Uterus (tissue), 4 donors: Measurements from ENCODE around the gene RNF141. TPM values are rescaled to one million over a fixed set of nuclear protein-coding genes. Genes with fewer than 3 reads are reported as not detected.

Experiments used
- DNase-seq, 2 donors: peaks; one replicate each; pipeline ENCODE4 v3.0.0-alpha.2; 2019 to 2020
- H3K27ac ChIP-seq, 2 donors: fragments of 200-600 bp; sonication (generic); 1 replicate in 1 of 2; 2 replicates in 1 of 2; pipeline ENCODE4 v1.5.1; 2016 to 2018
- H3K27me3 ChIP-seq, 2 donors: fragments of 200-600 bp; sonication (generic); one replicate each; pipeline ENCODE4 v1.5.1; 2018 to 2019; ENCODE audit warnings: control low read depth in 1 of 2
- H3K36me3 ChIP-seq, 2 donors: fragments of 200-600 bp; sonication (generic); one replicate each; pipeline ENCODE4 v1.5.1; 2019; ENCODE audit warnings: control low read depth in 1 of 2
- H3K4me1 ChIP-seq, 2 donors: fragments of 200-600 bp; sonication (generic); one replicate each; pipeline ENCODE4 v1.5.1; 2018 to 2019; ENCODE audit warnings: control low read depth in 1 of 2
- H3K4me3 ChIP-seq, 2 donors: fragments of 200-600 bp; sonication (generic); 1 replicate in 1 of 2; 2 replicates in 1 of 2; pipeline ENCODE4 v1.5.1; 2018 to 2019; ENCODE audit warnings: mild to moderate bottlenecking in 1 of 2
- H3K9me3 ChIP-seq, 2 donors: fragments of 200-600 bp; sonication (generic); one replicate each; pipeline ENCODE4 v1.5.1; 2019; ENCODE audit warnings: control low read depth in 1 of 2
- POLR2A ChIP-seq, 2 donors: fragments of 450-650 bp; IDR thresholded peaks; one replicate each; pipeline ENCODE4 v1.6.1; 2016; ENCODE audit warnings: antibody characterized with exemption in 2 of 2, mild to moderate bottlenecking in 1 of 2, moderate library complexity in 1 of 2
- intact Hi-C: fragments of 100-400 bp; cut with DNase I; formaldehyde crosslinking; loops from one replicate; pipeline ENCODE4 v1.15.1; 2023; ENCODE audit warnings: low total_unique reads
- total RNA-seq, 4 donors: library from RNA; depleted of rRNA in 3 of 4; stranded (reverse); fragments of >200 nt in 3 of 4; gene quantifications; one replicate each; pipeline versions ENCODE4 v1.1.0 to v1.2.4, GENCODE V29; 2014 to 2023
- TF ChIP-seq, protein P1 (sequence below), 4 experiments: fragments of 200-600 bp in 2 of 4; fragments of 450-650 bp in 2 of 4; sonication (generic) in 2 of 4; IDR thresholded peaks; one replicate each; pipeline ENCODE4 v1.5.1; 2016 to 2019; ENCODE audit warnings: antibody characterized with exemption in 4 of 4, mild to moderate bottlenecking in 2 of 4, moderate library complexity in 1 of 4
- donor health status: DM: yes; HTN: yes; CAD: no.

The RNF141 gene
- total RNA-seq, 4 donors from 2014 or later: 19.7 to 49.7 (median 25.2) TPM

- intact Hi-C loops: no loop called here
- no peak for TF ChIP-seq POLR2A (IDR thresholded peaks at IDR 0.05)
- TF ChIP-seq, protein P1, sequence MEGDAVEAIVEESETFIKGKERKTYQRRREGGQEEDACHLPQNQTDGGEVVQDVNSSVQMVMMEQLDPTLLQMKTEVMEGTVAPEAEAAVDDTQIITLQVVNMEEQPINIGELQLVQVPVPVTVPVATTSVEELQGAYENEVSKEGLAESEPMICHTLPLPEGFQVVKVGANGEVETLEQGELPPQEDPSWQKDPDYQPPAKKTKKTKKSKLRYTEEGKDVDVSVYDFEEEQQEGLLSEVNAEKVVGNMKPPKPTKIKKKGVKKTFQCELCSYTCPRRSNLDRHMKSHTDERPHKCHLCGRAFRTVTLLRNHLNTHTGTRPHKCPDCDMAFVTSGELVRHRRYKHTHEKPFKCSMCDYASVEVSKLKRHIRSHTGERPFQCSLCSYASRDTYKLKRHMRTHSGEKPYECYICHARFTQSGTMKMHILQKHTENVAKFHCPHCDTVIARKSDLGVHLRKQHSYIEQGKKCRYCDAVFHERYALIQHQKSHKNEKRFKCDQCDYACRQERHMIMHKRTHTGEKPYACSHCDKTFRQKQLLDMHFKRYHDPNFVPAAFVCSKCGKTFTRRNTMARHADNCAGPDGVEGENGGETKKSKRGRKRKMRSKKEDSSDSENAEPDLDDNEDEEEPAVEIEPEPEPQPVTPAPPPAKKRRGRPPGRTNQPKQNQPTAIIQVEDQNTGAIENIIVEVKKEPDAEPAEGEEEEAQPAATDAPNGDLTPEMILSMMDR (IDR thresholded peaks at IDR 0.05): no peak
- H3K27me3 ChIP-seq: no peaks in the 10 kb centered on the region
- no peaks in the 10 kb centered on the region for H3K36me3 ChIP-seq
- H3K4me1 ChIP-seq: no peaks in the 10 kb centered on the region
- H3K4me3 ChIP-seq: peak overlapping the region; percentile 87 to 92
- no peaks in the 10 kb centered on the region for H3K9me3 ChIP-seq
- DNase-seq: no peak
- H3K27ac ChIP-seq: peak overlapping the region; percentile 89 to 91
These were observed 559 bp upstream of the RNF141 start for GRCh38 chr11:10541561-10541930.

DNA sequence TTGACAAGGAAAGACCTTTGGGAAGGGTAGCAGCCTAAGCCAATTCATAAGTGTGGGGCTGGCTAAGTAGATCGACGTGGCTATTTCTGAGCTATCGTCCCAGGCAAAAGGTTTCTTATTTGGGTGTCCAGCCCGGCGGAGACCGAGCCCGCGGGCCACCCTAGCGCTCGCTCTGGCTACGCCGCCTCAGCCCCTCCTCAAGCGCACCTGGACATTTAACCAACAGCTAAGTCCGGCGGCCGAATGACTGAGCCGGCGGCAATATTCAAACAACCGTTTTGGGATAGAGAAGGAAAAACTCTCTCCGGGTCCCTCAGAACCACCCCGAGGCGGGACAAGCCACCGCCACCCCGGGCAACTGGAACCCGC, 457 bp downstream of the RNF141 start:
- intact Hi-C loops: no loop called here

DNA sequence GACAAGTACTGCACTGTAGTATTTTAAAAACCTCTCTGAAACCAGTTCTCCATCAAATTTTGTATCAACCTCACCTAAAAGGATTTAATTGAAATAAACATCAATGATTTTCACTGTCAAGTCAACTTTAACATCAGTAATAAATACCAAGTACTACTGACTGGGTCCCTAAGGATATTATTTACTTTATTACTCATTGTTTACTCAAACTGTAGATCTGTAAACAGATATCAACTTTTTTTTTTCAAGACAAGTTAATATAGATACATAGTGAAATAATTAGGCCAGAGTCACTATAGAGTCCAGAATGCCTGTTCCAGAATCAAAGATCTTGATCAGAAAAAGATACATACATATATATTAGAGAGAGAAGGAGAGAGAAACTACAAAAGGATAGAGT, 1.6 kb downstream of the RNF141 start:
- intact Hi-C loops: no loop called here
- Histone ChIP-seq H3K27me3 (no peaks in the 10 kb centered on the region), H3K4me3 (no peak overlapping the region), H3K4me1 (no peaks in the 10 kb centered on the region), H3K27ac (no peak overlapping the region), H3K36me3 (no peaks in the 10 kb centered on the region), H3K9me3 (no peaks in the 10 kb centered on the region)
- TF ChIP-seq, protein P1 (IDR thresholded peaks at IDR 0.05): no peak
- TF ChIP-seq POLR2A (IDR thresholded peaks at IDR 0.05): no peak
- no peak for DNase-seq

More for the DNA sequence above, 457 bp downstream of the RNF141 start:
- peak overlapping the region; percentile 89 to 91 for H3K27ac ChIP-seq
- peak in 1 of 2 donors; percentile 30 for DNase-seq
- no peaks in the 10 kb centered on the region for H3K27me3 ChIP-seq
- peak overlapping the region; percentile 87 to 92 for H3K4me3 ChIP-seq
- H3K9me3 ChIP-seq: no peaks in the 10 kb centered on the region
- no peak for TF ChIP-seq POLR2A (IDR thresholded peaks at IDR 0.05)
- TF ChIP-seq, protein P1 (IDR thresholded peaks at IDR 0.05): no peak
- no peaks in the 10 kb centered on the region for H3K36me3 ChIP-seq
- no peaks in the 10 kb centered on the region for H3K4me1 ChIP-seq

DNA sequence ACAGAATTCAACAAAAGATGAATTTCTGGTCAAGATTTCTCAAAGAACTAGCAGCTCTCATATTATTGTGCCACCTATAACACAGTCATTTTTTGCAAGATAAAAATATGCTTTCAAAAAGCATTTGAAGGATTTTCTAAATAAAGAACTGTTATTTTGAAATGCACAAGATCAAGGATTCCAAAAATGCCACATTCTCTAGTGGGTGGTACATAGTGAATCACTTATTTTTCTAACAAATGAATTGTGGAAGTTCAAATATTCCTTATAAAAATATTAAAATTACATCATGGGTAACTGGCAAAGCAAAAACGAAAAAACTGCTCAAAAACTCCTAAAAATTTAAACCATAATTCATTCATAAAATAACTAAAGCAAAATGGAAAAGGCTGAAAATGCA, 2.1 kb downstream of the RNF141 start:
- Histone ChIP-seq H3K27me3 (no peaks in the 10 kb centered on the region), H3K36me3 (no peaks in the 10 kb centered on the region), H3K9me3 (no peaks in the 10 kb centered on the region), H3K27ac (no peak overlapping the region), H3K4me1 (no peaks in the 10 kb centered on the region), H3K4me3 (no peak overlapping the region)
- intact Hi-C loops: no loop called here
- TF ChIP-seq, protein P1 (IDR thresholded peaks at IDR 0.05): no peak
- TF ChIP-seq POLR2A (IDR thresholded peaks at IDR 0.05): no peak
- no peak for DNase-seq

- intact Hi-C loops: no loop called here
- no peak overlapping the region for H3K4me3 ChIP-seq
- no peaks in the 10 kb centered on the region for H3K36me3 ChIP-seq
- TF ChIP-seq, protein P1 (IDR thresholded peaks at IDR 0.05): no peak
- no peak for TF ChIP-seq POLR2A (IDR thresholded peaks at IDR 0.05)
- H3K4me1 ChIP-seq: no peaks in the 10 kb centered on the region
- no peak overlapping the region for H3K27ac ChIP-seq
- DNase-seq: no peak
- H3K9me3 ChIP-seq: no peaks in the 10 kb centered on the region
- no peaks in the 10 kb centered on the region for H3K27me3 ChIP-seq
These were observed 3.4 kb downstream of the RNF141 start for GRCh38 chr11:10537600-10537999.
